ENCODE measurements around the gene GNPDA1. TPM values are rescaled to one million over a fixed set of nuclear protein-coding genes. Genes with fewer than 3 reads are reported as not detected.

The GNPDA1 gene
- total and polyA plus RNA-seq, 2 of the 8 experiments (the other 6 are each of a cell fraction or from before 2014, with no cell fraction given) = 33.0 to 94.3 TPM

GRCh38 chr5:142032747-142033631 lies 20.2 kb upstream of the GNPDA1 start:
- WGBS, 2 experiments (ENCODE audit: extremely low coverage in 1 of 2, insufficient coverage in 1 of 2, insufficient read length in 1 of 2, insufficient replicate concordance in 2 of 2, low coverage in 1 of 2, low lambda C conversion rate in 2 of 2, missing lambda C conversion rate in 1 of 2) = 81% methylated on average over 19 of the region's 19 CpGs; no CpG with 5 or more reads in 1 of the 2 experiments
- Histone ChIP-seq H4K8ac (ENCODE audit: extremely low read depth, insufficient read depth, low read length) (no peak overlapping the region), H3K36me3 (ENCODE audit: control insufficient read depth in 2 of 4, insufficient read depth in 4 of 4, low read length in 3 of 4) (no peaks in the 10 kb centered on the region), H3K4me1 (replicated peaks in 1 of 4; ENCODE audit: control insufficient read depth in 3 of 4, insufficient read depth in 4 of 4, low read length in 3 of 4) (no peaks in the 10 kb centered on the region), H2AK5ac (ENCODE audit: low read depth, low read length) (no peak overlapping the region), H3K27ac (ENCODE audit: low read depth, low read length) (no peak overlapping the region), H3K27me3 (replicated peaks in 1 of 4; ENCODE audit: control insufficient read depth in 3 of 4, extremely low read depth in 1 of 4, insufficient read depth in 3 of 4, low read length in 3 of 4) (no peaks in the 10 kb centered on the region), H2BK120ac (replicated peaks; ENCODE audit: low read depth, low read length) (no peak overlapping the region), H3K4ac (replicated peaks; ENCODE audit: insufficient read length, low read depth, low read length) (no peak overlapping the region), H3K9ac (replicated peaks in 1 of 4; ENCODE audit: extremely low read depth in 1 of 4, low read depth in 3 of 4, low read length in 3 of 4) (no peak overlapping the region), H4K91ac (replicated peaks; ENCODE audit: insufficient read length, low read length) (no peak overlapping the region), H4K20me1 (replicated peaks in 1 of 2; ENCODE audit: control insufficient read depth in 1 of 2, insufficient read depth in 2 of 2, low read length in 2 of 2) (no peaks in the 10 kb centered on the region), H3K23me2 (ENCODE audit: low read depth, low read length) (no peaks in the 10 kb centered on the region), H4K5ac (ENCODE audit: insufficient read length, low read depth, low read length) (no peak overlapping the region), H2BK5ac (ENCODE audit: low read depth, low read length) (no peak overlapping the region), H3K56ac (replicated peaks; ENCODE audit: insufficient read length, low read depth, low read length) (no peak overlapping the region), H3K9me3 (ENCODE audit: insufficient read depth in 2 of 2, low read depth in 1 of 2, low read length in 1 of 2) (no peaks in the 10 kb centered on the region), H2AFZ (ENCODE audit: low read length) (no peak overlapping the region), H2BK20ac (ENCODE audit: low read length) (no peak overlapping the region), H3K23ac (ENCODE audit: insufficient read length) (no peak overlapping the region), H3K4me3 (ENCODE audit: extremely low read depth in 1 of 4, insufficient read depth in 2 of 4, low read depth in 3 of 4, low read length in 4 of 4) (no peak overlapping the region), H3K79me1 (ENCODE audit: low read depth, low read length) (no peaks in the 10 kb centered on the region), H3K14ac (ENCODE audit: insufficient read length) (no peak overlapping the region), H3K79me2 (ENCODE audit: control insufficient read depth in 1 of 2, insufficient read depth in 2 of 2, low read length in 2 of 2) (no peaks in the 10 kb centered on the region), H2BK15ac (ENCODE audit: low read length) (no peak overlapping the region), H3K18ac (ENCODE audit: extremely low read depth, low read length) (no peak overlapping the region), H2BK12ac (ENCODE audit: low read depth, low read length) (no peak overlapping the region), H3K4me2 (ENCODE audit: insufficient read depth in 1 of 2, low read depth in 2 of 2, low read length in 2 of 2) (no peak overlapping the region)
- no peak for FAIRE-seq
- ChIA-PET POLR2A (ENCODE audit: partially characterized antibody) (interaction anchor here (1.4 kb wide), 1 partner anchor 21 kb away, joined by 4 read pairs; no protein-coding TSS in a partner anchor), CTCF (ENCODE audit: partially characterized antibody) (interaction anchor here (0.6 to 1.3 kb wide), 4 partner anchors 16 to 157 kb away, joined by 3 to 8 read pairs (median 5); partner anchors contain the start of gene GNPDA1)
- DNase-seq (ENCODE audit: low read depth in 1 of 2, low spot score in 2 of 2) = peak in 1 of 2 experiments; percentile 34
- TF ChIP-seq GTF2F1 (IDR thresholded peaks at IDR 0.05; ENCODE audit: borderline replicate concordance, low read depth, low read length) = no peak
- TF ChIP-seq SAP30 (IDR thresholded peaks at IDR 0.05; ENCODE audit: insufficient read depth, insufficient replicate concordance, low read length) = no peak

Data from H1 (cell line).